Suprapubic skin (tissue), 4 donors: ENCODE measurements around the gene ATP2A1.
"Not testable (repeated sequence)": the region's sequence is repeated elsewhere in the genome, so short reads cannot be mapped to it uniquely, and the experiment has no call there.

Experiments
- CTCF ChIP-seq, 2 donors: fragments of 200-600 bp in 1 of 2; fragments of 450-650 bp in 1 of 2; sonication (generic) in 1 of 2; IDR thresholded peaks; one replicate each; pipeline ENCODE4 v1.5.1; 2016 to 2019; ENCODE audit warnings: antibody characterized with exemption in 2 of 2, mild to moderate bottlenecking in 1 of 2, moderate library complexity in 1 of 2
- EP300 ChIP-seq: sonication (generic); formaldehyde crosslinking; IDR thresholded peaks from one replicate; pipeline ENCODE4 v1.6.1; 2017; ENCODE audit warnings: antibody characterized with exemption
- POLR2A ChIP-seq, 2 donors: fragments of 450-650 bp; IDR thresholded peaks; one replicate each; pipeline ENCODE4 v1.6.1; 2017; ENCODE audit warnings: antibody characterized with exemption in 2 of 2, mild to moderate bottlenecking in 2 of 2, moderate library complexity in 2 of 2
- POLR2AphosphoS5 ChIP-seq, 3 donors: sonication (generic); formaldehyde crosslinking; IDR thresholded peaks; one replicate each; pipeline ENCODE4 v1.6.1; 2017; ENCODE audit warnings: antibody characterized with exemption in 3 of 3

GRCh38 chr16:28890355-28890754 lies 12.1 kb downstream of the ATP2A1 start:
- not testable (repeated sequence) for TF ChIP-seq CTCF (IDR thresholded peaks at IDR 0.05); EP300; POLR2A (IDR thresholded peaks at IDR 0.05); POLR2AphosphoS5 (IDR thresholded peaks at IDR 0.05)
